Hematopoietic multipotent progenitor cell treated with erythropoietin and hydrocortisone succinate and interleukin-3 and kit ligand, for 15 days (in vitro differentiated cells): ENCODE results near the gene BBS7.
A peak's percentile ranks its signal among the peaks of the same experiment; 100 is the strongest.

Experiments
- DNase-seq: peaks from one replicate; pipeline ENCODE4 v3.0.0-alpha.2; 2015; ENCODE audit warnings: low spot score

Gene BBS7

DNA sequence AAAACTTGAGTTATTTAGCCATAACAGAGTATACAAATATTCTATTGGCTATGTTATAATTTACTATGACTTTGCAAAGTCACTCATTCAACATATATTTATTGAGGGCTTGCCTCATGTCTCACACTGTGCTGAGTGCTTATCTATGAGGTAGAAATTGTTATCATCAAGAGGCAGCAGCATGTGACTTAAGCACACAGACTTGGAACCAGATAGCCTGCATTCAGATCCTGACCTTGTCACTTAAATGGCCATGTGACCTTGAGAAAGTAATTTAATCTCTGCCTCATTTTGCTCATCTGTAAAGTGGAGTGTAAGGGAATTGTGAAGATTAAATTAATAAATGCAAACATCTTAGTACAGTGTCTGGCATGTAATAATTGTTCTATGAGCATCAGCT lies 79.3 kb downstream of the BBS7 start:
- peak; percentile 76 for DNase-seq

DNA sequence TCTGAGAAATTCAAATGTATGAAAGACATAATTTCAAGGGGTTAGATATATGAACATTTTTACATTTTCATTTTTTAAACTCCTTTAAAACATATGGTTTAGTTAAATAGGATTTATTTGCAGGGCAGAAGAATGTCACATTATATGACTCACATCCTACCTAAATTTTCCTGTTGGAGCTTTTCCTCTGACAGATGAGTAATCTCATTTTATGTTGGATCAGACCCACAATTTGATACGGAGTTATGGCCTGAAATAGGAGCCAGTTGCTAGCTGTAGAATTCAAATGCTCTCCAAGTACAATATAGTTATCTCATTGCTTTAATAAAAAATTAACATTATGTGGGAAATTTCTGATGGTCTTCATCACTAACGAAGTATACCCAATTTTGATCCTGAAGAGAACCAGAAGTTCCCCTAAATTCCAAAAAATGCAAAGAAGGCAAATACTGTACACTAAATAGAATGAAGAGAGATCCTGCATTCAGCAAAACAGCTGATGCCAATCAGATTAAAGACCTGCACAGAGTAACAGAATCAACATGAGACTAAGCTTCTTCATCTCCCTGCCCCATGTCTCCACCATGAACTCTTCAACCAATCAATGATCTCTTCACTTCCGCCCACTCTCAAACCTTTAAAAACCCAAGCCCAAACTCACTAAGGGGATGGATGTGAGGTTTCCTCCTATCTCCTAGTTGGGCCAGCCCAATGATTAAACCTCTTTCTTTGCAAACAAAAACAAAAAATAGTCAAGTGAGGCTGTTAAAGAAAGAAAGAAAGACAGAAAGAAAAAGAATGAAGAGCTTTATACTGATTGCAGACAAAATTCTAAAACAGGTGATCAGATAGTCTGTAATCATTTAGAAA lies 80.1 kb downstream of the BBS7 start:
- peak; percentile 33 for DNase-seq

DNA sequence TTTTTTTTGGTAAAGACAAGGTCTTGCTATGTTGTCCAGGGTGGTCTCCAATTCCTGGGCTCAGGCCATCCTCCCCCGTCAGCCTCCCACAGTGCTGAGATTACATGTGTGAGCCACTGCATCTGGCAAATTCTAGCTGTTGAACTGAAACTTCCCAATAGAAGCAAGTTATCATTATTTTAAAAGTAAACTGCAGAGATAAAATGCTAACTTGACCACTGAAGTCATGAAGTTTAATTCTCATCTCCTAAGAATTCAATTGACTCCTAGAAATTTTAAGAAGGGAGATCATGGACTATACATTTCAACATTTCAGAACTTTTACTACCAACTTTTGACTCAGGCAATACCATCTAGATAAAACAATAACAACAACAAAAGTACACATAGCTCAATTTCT lies 80.8 kb downstream of the BBS7 start:
- no peak for DNase-seq

DNA sequence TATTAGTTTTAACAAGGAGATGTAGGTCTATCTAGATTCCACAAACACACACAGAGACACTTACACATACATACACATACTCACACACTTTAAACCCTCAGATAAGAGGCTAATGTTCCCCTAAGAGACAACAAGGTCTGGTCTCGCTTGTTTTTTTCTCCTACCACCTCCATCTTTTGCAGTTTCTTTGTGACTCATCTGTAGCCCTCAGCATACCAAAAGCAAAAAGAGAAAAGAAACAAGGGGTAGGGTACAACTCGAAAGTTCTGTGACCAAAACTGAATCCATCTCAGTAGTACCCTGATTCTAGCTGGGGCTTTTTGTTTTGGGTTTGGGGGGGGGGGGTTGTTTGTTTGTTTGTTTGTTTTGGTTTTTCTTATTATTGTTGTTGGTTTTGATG lies 81.4 kb downstream of the BBS7 start:
- DNase-seq = no peak

DNA sequence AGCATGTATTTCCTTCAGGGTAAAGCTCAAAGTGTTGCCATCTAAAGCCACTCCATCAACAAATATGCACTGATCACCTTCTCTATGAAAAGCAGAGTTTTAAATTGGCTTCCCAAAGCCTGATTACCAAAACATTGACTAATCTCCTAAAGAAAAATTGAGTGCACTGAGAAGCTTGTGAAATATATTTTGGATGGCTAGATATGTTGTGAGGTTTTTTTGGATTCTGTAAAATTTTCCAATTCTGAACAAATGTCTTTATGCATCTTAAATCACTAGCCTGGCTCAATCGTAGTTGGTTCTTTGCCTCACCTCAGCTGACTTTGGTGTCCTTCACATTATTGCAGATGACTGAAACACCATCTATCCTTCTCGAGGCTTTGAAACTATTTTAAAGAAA lies 84.1 kb downstream of the BBS7 start:
- no peak for DNase-seq

DNA sequence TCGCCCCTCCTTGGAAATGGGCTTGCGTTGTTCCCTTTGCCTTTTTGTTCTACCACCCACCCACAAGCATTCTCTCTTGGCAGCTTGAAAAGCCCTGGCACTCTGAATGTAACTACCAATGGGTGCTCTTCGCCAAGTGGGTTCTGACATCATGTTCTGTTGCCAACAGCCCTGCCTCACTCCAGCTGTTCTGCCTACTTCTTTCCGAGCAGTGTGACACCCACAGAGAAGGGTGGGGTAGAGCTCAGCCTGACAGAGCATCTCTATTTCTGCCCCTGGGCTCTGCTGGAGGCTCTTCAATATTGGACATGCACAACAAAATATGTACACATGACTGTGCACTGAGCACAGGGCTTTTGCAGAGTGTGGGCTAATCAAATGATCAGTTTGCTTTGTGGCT lies 84.8 kb downstream of the BBS7 start:
- DNase-seq = no peak

DNA sequence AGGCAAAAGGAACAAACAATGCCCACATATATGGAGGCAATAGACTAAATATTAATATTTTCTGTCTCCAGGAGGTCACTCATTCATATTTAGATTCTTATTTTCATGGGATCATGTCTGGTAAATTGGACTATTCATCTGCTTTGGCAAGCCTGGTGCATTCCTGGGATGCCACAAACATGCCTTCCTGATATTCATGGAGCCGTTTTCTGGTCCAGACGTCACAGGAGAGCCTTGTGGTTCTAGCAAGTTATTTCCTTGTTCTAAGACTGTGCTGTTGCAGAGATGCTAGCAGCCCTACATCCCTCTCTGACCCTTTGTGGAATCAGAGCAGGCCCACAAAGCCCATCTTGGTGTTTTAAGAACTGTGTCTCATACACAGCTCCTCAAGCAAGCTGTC lies 85.3 kb downstream of the BBS7 start:
- DNase-seq = no peak

DNA sequence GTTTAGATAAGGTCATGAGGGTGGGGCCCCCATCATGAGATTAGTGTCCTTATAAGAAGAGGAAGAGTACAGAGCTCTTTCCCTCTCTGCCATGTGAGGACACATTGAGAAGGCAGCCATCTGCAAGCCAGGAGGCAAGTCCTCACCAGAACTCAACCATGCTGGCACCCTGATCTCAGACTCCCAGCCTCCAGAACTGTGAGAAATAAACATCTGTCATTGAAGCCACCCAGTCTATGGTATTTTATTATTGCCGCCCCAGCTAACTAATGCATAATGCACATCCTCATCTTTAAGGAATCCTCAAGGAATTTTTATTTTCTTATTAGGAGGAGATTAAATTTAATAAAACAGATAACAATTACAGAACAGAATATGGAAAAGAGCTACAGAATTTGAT lies 85.9 kb downstream of the BBS7 start:
- DNase-seq = no peak

DNA sequence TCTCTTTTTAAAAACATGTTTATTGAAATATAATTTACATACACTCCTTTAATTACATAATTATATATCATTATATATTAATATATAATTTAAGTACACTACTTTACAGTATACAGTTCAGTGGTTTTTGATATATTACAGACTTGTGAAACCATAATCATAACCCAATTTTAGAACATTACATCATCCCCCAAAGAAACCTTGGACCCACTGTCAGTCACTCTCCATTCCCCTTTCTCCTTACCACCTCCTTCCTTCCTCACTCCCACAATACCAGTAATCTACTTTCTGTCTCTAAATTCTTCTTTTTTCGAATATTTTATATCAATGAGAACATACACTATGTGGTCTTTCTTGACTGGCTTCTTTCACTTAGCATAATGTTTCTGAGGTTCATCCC lies 87.1 kb downstream of the BBS7 start:
- no peak for DNase-seq

DNA sequence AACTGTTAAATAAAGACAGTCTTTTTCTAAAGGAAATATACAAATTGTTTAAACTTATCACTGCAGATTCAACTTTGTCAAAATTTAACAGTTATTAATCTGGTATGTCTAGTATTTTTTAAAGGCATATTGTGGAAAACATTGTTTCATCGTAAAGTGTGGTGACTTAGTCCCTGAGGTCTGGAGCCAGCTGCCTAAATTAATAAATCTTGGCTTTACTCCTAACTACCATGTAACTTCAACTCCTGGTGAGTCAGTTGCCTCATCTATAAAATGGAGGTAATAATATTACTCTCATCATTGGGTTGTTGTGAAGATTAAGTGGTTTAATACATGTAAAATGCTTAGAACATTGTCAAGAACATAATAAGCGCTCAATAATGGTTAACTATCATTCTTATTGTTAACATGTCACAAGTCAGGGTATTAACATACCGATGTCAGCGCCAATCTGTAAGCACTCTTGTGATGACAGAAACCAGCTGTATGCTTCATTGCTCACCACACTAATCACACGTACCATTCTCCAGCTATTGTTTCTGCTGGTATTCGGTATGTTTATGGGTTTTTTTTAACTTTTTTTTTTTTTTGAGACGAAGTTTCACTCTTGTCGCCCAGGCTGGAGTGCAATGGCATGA lies 91.2 kb downstream of the BBS7 start:
- DNase-seq = no peak

DNA sequence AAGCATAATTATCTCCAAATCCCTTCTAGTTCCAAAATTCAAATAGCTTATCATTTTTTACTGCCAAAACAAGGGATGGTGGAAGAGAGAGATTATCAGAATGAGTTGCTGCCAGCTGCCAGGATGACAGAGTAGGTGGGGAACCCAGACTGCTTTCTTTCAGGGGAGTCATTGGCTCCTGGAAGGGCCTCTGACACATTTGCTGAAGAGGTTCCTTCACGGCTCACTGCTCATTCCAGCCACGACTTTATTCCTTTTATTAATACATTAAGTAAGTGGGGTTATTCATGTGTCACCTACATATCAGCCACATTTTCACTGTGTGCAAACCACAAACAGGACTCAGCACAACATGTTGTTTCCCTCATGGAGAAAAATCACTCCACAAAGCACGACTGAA lies 92.6 kb downstream of the BBS7 start:
- DNase-seq = no peak

DNA sequence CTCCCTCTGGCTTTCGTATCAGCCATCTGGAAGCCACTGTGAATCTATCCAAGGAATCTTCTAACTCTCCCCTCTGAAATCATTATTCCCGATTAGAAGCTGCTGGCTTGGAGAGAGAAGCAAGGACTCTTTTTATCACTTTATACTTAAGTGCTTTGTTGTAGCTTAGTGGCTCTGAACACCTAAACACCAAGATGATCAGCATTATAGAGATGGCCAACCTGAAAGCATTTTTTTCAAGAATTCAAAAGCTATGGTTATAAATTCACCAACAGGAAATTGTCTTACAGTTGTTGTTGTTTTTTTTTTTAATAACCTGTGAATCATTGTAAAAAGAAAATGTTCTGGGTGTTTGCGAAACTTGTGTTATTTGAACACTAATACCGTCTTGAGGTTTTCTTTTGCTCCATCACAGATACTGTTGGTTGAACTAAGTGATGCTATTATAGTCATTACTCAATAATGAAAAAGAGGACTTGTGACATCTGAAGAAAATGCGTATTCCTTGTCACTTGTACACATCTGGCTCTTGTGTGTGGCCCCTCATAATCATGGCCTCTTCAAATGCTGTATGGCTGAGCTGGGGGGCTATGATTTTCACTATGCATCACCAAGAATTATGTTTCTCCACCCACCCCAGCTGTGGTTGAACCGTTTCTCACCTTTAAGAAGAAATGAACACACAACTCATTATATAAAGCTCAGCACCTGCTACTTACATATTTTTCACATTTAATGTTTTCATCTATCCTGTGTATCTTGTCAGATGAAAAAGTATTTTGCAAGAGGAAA lies 93.5 kb downstream of the BBS7 start:
- no peak for DNase-seq
